GM18499 (cell line): ENCODE data around the gene EXOSC5.

Experiments used
- ATAC-seq: cut with Tn5 transposase; IDR thresholded peaks from one replicate; pipeline ENCODE4 v1.9.1; 2021; ENCODE audit warnings: moderate number of reproducible peaks; ENCODE audit not compliant: insufficient read depth, unreplicated experiment

The EXOSC5 gene

DNA sequence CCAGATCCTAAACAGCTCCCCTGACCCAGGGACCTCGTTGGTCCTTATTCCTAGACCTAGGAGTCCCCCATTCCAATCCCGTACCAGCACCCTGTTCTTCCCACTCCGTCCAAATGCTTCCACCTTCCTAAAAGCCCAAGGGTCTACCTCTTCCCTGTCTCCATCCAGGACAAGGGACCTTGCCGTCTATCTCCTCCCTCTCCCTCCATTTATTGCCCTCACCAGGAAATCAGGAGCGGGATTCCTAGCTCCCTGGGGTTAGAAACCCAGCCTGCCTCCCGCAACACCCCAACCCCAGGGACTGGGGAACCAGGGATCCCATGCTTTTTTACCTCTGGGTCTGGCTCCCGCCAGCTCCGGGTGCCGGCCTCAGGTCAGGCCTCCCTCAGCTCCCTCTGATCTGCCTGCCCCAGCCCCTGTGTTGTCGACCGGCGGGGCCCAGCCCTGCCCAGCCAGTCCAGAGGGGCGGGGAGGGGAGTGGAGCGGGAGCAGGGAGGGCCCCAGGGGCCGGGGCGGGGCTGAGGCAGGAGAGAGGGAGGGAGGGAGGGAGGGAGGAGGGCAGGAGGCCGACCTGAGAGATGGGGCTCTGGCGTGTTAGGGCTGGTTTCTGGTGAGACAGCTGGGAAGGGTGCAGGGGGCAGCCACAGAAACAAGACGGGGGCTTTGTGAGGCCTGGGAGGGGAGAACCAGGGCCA, 29.9 kb upstream of the EXOSC5 start, which contains the start of gene B3GNT8:
Gene B3GNT8 (minus strand): TSS at position 423 of the 695 bp plus-strand sequence. CDS start 596 bp downstream, outside the sequence.
- ATAC-seq: no peak

DNA sequence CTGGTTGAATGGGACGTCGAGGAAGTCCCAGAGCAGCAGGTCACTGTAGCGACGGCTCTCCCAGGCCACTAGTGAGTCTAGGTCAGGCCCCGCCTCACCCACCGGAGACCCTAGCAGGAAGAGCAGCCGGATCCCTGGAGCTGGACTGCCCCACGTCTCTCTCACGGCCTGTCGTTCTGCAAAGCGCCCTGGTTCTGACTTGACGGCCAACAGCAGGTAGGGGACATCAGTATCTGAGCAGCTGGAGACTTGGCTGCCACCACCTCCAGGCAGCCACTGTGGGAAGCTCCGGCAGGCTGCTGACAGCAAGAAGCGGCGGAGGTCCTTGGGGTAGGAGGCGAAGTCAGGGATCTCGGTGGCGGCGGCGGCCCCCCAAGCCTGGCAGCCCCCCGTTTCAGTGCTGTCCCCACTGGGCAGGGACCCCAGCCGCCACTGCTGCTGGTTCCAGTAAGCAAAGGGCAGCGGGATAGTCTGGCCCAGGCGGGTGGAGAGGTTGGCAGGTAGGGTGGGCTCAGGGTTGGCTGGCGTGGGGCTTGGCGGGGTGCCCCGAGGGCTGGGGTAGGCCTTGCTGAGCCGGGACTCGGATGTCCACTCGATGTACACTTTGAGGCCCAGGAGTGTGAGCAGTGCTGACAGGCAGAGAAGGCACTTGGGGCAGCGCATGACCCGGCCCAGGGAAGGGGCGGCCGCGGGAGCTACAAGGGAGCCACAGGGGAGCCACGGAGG, 29.1 kb upstream of the EXOSC5 start:
- ATAC-seq: no peak

DNA sequence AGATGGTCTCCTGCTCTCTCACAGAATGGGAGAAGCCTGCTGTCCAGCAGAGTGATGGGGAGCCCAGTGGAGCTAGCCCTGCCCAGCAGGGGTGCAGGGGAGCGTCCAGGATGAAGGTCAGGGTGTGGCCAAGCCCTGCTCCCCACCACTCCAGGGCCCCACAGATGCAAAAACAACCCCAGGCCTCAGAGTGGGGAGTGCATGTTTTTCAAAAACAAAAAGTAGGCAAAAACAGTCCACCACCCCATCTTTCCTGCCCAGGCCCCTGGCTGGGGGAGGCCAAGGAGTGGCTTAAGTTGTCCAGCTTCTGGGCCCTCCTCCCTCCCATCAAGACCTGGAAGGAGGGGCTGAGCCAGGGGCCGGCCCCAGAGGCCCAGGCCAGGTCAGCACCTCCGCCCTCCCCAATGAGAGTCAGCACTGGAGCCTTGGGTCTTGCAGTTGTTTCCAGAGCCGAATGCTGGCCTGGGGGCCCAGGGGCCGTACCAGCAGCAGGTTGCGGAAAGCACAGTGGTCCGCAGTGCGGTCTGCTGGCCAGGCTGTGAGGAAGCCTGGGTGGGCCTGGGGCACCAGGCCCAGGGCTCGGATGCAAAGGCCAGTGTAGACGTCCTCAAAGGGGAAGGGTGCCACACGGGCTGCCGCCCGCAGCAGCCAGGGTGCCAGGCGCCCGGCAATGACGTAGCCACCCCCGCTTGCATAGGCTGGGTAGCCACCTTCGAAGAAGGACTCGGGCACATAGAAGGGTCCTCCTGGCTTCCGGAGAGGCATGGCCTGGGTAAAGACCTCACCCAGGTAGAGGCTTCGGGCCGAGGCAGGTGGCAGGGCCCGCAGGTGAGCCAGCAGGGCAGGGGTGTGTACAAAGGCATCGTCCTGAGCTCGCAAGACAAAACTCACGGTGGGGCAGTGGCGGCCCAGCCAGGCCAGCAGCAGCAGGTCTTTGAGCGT, 28.3 kb upstream of the EXOSC5 start:
- no peak for ATAC-seq

DNA sequence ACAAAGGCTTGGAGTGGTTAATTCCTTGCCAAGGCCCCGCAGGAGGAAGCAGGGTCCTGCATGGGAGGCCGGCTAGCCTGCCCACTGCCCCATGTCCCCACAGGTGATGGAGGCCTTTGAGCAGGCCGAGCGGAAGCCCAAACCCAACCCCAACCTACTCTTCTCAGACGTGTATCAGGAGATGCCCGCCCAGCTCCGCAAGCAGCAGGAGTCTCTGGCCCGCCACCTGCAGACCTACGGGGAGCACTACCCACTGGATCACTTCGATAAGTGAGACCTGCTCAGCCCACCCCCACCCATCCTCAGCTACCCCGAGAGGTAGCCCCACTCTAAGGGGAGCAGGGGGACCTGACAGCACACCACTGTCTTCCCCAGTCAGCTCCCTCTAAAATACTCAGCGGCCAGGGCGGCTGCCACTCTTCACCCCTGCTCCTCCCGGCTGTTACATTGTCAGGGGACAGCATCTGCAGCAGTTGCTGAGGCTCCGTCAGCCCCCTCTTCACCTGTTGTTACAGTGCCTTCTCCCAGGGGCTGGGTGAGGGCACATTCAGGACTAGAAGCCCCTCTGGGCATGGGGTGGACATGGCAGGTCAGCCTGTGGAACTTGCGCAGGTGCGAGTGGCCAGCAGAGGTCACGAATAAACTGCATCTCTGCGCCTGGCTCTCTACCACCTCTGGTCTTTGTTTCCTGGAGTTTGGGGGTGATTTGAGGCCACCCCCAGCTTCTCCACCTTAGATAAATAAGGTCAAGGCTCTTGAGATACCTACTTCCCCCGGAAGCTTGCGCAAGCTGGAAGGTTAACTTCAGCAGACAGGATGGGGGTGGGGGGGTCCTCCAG, 27.4 kb upstream of the EXOSC5 start:
- no peak for ATAC-seq

DNA sequence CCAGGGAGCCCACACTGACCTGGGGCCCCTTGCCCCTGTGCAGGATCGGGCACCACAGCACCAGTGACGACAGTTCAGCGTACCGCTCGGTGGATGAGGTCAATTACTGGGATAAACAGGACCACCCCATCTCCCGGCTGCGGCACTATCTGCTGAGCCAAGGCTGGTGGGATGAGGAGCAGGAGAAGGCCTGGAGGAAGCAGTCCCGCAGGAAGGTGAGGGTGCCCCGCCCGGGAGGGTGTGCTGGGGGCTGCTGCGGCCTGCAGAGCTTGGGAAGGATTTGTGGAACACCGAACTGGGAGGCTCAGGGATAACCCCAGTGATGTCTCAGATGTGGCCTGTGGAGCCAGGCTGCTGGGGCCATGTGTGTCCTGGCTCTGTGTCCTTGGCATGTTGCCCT, 25.8 kb upstream of the EXOSC5 start:
- ATAC-seq: no peak

DNA sequence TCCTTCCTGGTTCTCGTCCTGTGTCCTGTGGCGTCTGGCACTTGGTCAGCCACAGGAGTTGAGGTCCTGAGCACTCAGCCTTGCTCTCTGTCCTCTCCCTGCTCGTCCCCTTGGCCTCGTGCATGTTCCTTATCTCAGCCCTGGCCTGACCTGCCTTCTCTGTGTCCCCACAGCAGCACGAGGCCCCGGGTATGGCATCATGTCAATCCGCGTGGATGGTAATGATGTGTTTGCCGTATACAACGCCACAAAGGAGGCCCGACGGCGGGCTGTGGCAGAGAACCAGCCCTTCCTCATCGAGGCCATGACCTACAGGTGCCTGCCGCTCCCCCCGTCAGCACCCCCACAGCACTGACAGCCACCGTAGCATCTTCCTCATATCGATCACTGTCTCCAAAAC, 25.3 kb upstream of the EXOSC5 start:
- no peak for ATAC-seq

DNA sequence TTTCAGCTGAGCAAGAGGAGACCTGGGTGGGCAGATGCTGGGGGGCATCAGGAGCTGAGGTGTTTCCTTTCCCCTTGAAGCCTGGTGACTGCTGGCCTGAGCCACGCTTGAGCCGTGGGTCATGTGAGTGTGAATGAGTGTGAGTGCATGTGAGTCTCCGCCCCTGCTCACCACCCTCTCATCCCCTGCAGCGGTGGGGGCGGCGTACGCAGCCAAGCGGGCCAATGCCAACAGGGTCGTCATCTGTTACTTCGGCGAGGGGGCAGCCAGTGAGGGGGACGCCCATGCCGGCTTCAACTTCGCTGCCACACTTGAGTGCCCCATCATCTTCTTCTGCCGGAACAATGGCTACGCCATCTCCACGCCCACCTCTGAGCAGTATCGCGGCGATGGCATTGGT, 24.8 kb upstream of the EXOSC5 start:
- no peak for ATAC-seq

DNA sequence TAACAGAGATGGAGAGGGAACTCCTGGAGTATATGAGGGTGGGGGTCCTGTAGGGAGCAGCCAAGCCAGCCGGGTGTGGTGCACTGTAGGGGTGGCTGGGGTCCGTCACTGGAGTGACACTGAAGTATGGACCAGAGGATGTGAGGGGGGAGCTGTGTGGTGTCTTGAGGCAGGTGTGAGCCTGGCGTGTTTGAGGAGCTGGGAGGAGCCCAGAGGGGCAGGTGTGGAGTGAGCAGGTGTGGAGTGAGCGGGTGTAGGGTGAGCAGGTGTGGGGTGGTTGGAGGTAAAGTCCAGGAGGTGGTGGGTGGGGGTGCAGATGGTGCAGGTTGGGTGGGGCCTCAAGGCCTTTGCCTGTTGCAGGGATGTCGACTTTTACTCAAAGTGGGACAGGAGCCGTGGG, 24.2 kb upstream of the EXOSC5 start:
- ATAC-seq: no peak

DNA sequence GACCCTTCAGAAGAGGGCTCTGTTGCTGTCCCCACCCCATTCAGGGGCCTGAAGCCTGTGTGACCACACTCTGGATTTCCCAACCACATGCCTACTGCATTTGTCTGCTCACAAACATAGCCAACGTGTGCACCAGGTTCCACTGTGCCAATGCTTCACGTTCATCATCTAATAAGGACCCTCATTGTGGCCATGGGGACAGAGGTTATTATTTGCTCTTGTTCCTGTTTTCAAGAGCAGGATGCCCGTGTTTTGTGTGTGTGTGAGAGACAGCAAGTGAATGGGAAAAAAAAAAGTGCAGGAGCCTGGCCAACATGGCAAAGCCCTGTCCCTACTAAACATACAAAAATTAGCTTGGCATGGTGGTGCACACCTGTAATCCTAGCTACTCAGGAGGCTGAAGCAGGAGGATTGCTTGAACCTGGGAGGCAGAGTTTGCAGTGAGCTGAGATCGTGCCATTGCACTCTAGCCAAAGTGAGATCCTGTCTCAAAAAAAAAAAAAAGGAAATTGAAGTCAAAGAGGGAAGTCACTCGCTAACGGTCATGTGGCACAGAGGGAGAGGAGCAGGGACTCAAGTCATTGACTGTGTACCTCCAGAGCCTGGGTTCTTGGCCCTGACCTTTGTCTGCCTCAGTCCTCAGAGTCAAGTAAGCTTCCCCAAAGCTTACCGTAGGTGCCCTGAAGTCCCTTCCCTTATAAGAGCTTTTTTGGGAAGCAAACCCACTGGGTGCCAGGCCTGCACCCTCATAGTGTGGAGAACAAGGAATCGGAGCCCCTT, 23.1 kb upstream of the EXOSC5 start:
- ATAC-seq: no peak

DNA sequence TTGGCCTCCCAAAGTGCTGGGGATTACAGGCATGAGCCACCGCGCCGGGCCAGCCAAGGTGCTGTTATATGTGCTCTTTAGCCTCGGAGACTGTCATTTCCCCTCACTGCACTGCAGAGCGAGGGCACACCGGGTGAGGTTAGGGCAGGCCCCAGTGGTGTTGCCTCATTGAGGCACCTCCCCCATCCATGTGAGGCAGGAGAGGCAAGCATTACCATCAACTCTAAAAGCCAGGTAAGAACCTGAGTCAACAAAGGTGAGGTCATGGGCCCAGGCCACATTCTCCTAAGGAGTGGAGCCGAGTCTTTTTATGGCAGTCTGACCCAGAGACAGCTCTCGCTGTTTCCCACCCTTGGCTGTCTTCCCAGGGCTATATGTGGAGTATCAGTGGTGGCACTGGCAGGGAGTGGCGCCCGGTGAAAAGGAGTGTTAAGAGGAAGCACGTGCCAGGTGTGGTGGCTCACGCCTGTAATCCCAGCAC, 19.1 kb upstream of the EXOSC5 start:
- ATAC-seq: no peak

DNA sequence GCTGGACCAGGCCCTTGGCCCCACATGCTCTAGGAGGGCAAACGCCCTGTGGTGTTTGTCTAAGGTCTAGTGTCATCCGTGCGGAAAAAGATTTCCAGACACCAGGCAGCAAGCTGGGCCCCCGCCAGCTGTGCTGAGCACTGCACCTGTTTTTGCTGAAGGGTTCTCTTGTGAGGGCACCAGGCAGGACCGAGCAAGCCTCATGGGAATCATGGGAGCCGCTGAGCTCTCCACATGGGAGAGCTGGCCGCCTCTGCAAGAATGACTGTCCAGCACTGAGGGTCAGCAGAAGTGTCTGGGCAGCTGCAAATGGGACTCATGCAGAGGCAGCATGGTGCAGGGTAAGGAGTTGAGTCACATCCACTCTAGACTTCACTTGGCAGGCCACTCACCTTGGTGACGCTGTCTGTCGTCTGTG, 18.0 kb upstream of the EXOSC5 start:
- ATAC-seq: no peak

DNA sequence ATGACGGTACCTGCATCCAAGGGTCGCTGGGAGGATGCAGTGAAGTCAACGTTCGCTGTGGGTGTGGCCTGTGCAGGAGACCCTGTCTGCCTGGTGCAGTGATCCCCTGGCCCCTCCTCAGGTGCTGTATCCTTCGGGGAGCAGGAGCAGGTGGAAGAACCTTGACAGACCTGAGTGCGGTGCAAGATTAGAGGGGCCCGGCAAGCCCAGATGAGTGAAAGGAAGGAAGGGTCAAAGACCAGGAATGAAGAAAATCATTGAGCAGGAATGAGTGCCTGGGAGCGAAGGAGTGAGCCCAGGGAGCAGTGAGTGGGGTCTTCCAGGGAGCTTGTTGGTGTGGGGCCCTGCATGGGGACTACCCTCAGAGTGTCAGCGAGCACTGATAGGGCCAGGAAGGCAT, 17.3 kb upstream of the EXOSC5 start:
- ATAC-seq: no peak

DNA sequence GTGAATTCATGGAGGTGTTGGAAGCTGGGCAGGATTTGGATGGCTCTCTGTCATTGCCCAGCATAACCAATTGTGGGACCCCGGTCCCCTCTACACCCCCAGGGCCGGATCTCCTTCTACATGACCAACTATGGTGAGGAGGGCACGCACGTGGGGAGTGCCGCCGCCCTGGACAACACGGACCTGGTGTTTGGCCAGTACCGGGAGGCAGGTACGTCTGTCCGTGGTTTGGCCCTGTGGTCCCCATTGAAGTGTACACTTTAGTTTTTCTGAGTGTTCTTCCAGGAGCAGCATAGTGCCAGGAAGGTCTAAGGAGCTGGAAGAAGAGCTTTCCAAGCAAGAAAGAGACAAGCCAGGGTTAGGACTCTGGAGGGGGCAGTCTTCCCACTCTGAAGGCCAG, 16.8 kb upstream of the EXOSC5 start:
- ATAC-seq: no peak

DNA sequence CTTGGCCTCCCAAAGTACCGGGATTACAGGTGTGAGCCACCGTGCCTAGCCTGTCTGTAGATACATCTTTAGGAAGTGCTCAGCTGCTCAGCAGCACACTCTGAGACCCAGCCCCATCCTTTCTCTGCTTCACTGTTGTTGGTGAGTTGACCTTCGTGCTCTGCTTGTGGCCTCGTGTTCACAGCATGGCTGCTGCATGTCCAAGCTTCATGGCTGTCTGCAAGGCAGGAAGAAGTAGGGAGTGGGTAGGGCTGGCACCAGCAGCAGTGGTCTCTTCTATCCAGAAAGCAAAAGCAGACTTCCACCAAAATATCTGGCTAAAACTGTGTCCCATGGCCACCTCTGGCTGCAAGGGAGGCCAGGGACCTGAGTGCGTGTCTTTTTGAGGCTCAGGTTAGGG, 15.8 kb upstream of the EXOSC5 start:
- no peak for ATAC-seq

DNA sequence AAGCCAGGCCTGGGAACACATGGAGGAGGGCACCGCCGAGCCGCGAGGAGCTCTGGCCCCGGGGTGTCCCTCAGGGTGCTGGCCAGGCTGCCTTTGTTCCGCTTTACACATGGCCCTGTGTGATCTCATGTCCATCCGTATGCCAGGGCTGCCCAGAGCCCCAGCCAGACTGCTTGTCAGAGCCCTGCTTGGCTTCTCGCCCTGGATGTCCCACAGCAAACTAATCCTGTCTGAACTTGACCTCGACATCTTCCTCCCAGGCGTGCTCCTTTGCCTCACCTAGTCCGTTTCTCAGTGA, 14.8 kb upstream of the EXOSC5 start:
- ATAC-seq: no peak

DNA sequence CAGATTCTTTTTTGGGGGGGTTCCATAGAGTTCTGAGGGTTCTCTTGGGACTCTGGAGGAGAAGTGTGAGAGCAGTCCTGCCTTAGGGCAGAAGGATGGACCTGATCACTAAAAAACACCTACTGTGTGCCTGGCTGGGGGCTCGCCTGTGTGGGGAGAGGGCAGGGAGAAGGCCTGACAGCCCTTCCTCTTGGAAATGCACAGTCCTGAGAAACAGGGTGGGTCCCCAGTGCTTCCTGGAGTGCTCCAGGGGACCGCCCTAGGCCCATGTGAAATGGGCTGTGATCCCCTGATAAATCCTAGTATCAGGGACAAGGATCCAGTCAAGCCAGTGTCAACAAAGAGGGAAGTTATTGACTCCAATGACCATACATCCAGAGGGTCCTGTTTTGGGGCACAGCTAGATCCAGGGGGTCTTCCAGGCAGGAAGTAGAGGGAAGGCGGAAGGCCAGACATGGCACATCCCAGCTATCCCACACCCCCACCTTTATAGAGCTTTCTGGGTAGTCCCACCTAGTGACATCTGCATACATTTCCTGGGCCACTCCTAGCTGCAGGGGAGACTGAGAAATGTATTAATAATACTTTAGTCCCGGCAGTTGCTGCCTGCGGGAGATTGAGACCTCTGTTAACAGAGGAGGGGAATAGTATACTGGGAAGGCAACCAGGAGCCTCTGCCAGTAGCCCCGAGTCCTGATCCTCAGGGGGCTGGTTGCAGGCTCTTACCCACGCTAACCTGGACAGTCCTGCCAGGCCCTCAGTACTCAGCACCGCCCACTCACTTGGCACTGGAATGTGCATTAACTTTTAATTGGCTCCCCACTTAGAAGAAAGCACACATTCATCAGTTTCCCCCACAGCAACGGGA, 14.2 kb upstream of the EXOSC5 start:
- ATAC-seq: no peak

DNA sequence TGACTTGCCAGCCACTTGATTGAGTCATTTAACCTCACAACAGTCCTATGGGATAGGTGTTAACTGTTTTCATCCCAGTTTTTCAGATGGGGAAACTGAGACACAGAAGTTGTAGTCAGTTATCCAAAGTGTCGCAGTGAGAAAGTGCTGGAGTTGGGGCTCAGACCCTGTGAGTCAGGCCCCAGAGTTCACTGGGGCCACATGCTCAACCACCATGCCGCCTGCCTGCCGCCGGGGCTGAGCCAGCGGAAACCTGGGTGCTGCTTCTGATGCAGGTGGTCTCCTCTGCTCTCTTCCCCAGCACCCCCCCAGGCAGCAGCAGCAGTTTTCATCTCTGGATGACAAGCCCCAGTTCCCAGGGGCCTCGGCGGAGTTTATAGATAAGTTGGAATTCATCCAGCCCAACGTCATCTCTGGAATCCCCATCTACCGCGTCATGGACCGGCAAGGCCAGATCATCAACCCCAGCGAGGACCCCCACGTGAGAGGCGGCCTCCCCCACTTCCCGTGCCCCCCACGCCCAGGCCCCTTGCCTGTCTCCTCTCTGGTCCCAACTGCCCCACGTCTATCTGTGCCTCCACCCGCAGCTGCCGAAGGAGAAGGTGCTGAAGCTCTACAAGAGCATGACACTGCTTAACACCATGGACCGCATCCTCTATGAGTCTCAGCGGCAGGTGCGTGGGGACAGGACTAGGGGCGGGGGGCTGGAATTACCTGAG, 13.3 kb upstream of the EXOSC5 start:
- ATAC-seq: no peak

DNA sequence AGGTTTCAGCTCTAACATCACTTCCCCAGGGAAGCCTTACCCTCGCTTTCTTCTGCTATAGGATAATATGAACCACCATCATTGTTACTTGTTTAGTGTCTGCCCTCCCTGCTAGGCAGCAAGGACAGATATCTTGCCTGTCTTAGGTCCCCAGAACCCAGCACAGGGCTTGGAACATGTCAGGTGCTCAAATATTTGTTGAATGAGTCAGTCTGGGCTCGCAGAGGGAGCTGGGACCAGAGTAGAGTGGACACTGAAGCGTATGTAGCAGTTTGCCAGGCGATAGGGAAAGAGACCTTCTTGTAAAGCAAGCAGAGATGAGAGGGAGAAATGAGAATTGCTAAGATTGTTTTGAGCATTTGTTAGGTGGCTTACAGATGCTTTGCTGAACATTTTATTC, 12.1 kb upstream of the EXOSC5 start:
- no peak for ATAC-seq
